Right renal pelvis (tissue), 4 donors: ENCODE measurements around the gene ALDH1L1. TPM values are rescaled to one million over a fixed set of nuclear protein-coding genes. Genes with fewer than 3 reads are reported as not detected.

Source experiments
- DNase-seq, 4 donors: peaks; one replicate each; pipeline ENCODE4 v3.0.0-alpha.2; 2013; ENCODE audit warnings: low read depth in 4 of 4, low spot score in 3 of 4, missing footprints in 1 of 4
- polyA plus RNA-seq, 4 donors: library from polyadenylated mRNA; unstranded; fragments of 120-200 nt; gene quantifications; one replicate each; pipeline ENCODE4 v1.2.1, GENCODE V29; 2013; ENCODE audit not compliant: insufficient read length in 4 of 4

Gene ALDH1L1
- polyA plus RNA-seq, 4 donors, result 31.5 to 57.0 (median 44.9) TPM

DNA sequence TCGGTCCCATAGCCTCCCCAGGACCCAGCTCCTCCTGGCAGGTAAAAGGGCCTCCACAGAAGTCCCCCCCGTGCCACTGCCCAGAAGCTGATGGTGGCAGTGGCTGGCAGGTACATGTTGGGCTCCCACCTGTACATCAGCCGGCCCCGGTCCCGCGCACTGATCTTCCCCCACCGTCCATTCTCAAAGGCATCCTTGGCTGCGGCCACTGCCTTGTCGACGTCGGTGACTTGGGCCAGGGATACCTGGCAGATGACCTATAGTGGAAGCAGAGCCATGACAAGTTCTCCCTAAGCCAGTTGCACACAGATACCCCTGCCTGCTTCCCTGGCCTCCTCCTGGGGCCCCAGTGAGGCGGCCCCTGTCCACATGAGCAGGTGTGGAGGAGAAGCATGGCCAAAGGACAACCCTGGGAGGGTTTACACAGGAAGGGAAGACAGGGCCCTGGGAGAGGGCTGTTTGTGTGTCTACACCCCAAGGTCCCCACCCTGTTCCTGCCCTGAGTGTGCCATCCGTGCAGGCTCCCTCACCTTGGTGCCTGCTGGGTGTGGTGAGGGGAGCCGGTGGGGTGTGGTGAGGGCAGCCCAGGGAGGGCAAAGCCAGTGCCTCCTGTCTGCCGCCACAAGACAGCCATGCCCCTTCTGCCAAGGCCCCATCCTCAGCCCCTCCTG, 44.8 kb downstream of the ALDH1L1 start:
- no peak for DNase-seq

DNA sequence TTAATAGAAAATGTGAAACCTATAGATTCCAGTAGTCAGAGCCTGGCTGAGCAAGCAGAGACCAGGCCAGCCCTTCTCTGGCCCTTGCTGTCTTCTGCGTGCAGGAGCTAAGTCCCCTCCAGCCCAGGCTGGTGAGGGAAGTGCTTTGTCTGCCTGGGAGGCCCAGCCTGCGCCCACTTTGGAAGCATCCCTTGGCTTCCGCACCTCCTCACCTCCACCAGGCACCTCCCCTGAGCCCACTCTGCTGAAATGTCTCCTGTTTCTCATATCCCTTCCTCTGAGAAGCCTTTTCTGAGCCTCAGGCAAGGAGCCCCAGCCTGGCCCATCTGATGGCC, 45.3 kb downstream of the ALDH1L1 start:
- no peak for DNase-seq

- DNase-seq, result peak; percentile 33 to 55 (median 43)
Measured at GRCh38 chr3:126134219-126134975, 46.0 kb downstream of the ALDH1L1 start.

GRCh38 chr3:126133606-126134005, 46.8 kb downstream of the ALDH1L1 start:
- no peak for DNase-seq

GRCh38 chr3:126132751-126133511, 47.5 kb downstream of the ALDH1L1 start:
- peak in 3 of 4 donors; percentile 8 to 36 (median 18) for DNase-seq

- no peak for DNase-seq
Measured at GRCh38 chr3:126131881-126132750, 48.3 kb downstream of the ALDH1L1 start.

DNA sequence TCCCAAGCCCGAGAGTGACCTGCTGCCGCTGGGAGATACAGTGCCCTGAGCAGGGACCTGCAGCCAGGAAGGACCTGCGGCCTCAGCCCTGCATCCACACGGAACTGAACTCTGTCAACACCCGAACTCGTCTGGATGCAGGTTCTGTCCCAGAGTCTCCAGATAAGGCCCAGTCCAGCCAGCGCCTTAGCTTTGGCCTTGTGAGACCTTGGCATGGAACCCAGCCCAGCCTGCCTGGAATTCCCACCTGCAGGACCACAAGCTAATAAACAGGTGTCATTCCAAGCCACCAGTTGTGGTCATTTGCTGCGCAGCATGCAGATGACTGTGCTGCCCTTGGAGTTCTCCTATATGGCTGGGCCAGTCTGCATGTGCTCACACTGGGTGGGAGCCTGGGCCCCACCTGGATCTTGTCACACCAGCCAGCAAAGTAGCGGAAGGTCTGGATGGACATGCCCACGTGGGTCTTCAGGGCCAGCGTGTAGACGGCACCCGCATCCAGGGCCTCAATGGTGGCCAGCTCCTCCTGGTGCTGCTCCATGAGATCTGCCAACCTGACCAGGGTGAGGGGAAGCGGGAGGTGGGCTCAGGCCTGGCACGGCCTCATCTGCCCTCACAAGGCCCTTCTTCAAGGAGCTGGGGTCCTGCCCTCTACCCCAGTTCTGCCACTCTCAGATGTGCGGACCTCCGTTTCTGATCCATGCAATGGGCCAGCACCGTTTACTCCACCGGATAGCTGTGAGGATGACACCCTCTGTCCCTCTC, 49.2 kb downstream of the ALDH1L1 start:
- no peak for DNase-seq

- no peak for DNase-seq
Measured at GRCh38 chr3:126130081-126130855, 50.1 kb downstream of the ALDH1L1 start.

- DNase-seq, result no peak
Measured at GRCh38 chr3:126129398-126129891, 50.9 kb downstream of the ALDH1L1 start.

DNA sequence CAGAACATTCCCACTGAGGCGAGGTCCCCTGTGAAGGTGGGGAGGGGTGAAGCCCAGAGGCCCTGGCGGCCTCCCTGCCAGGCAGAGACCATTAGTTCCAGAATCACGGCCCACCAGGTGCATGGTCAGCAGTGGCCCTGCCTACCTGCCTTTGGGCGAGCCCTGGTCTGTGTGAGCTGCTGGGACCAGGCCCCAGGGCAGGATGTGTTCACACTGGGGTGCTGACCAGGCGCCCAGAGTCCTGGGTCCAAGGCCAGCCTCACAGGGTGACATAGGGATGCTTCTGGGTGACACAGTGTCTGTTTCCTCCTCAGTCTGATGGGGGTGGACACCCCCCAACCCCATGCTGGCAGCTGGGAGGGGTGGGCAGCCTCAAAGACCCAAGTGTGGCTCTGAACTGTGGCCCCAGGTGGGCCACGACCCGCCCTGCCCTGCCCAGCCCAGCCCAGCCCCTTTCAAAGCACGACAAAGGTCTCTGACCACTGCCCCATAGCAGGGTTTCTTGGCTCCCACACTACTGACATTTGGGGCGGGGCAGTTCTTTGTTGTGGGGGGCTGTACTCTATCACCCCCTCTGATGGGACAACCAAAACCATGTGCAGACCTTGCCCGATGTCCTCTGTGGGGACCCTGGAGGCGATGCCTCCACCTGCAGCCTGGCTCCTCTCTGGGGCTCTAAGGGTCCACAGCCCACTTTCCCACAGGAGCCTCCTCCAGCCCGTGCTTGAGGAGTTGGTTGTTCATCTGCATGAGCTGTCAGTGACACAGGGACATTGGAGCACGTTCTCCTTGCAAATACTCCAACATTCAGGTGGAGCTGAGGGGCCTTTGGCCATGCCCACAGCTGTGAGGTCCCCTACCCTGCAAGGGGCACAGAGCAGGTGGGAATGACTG, 51.6 kb downstream of the ALDH1L1 start:
- DNase-seq, result no peak

DNA sequence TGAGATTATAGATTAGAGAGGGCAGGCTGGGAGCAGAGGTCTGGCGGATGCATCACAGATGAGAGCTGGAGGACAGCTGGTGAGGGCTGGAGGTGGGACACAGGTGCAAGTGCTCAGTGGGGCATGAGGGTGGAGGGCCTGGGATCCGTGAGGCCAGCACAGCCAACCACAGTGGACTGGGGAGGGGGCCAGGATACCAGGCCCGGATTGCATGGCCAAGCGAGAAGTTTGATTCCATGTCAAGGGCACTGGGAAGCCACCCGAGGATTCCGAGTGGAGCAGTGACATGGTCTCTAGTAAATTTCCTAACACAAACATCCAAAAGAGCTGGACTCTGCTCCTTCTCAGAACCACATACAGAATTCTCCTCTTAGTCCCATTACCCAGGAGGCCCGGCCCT, 52.5 kb downstream of the ALDH1L1 start:
- DNase-seq, result no peak

GRCh38 chr3:126127452-126127851, 52.9 kb downstream of the ALDH1L1 start:
- DNase-seq, result no peak

DNA sequence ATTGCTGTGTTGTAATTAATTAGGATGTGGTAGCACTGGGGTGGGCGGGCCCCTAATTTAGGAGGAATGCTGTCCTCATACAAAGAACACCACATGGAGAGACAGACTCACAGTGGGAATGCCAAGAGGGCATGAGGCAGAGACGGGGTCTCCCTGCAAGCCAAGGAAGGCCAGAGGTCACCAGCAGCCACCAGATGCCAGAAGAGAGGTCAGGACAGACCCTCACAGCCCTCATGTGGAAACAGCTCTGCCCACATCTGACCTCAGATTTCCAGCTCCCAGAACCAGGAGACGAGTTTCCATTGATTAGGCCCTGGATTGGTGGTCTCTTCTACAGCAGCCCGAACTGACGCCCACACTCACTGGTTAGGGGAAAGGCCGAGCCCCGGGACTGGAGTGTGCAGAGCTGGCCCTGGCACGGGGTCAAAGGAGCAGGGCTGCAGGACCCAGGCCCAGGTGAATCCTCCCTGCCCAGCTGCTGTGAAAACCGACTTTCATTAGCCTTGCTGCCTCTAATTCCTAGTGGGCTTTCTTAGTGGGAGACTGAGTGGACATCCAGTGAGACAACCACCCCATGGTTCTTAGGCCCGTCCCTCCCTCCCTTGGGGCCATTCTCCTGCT, 53.5 kb downstream of the ALDH1L1 start:
- no peak for DNase-seq

GRCh38 chr3:126126286-126126685, 54.1 kb downstream of the ALDH1L1 start:
- no peak for DNase-seq

DNA sequence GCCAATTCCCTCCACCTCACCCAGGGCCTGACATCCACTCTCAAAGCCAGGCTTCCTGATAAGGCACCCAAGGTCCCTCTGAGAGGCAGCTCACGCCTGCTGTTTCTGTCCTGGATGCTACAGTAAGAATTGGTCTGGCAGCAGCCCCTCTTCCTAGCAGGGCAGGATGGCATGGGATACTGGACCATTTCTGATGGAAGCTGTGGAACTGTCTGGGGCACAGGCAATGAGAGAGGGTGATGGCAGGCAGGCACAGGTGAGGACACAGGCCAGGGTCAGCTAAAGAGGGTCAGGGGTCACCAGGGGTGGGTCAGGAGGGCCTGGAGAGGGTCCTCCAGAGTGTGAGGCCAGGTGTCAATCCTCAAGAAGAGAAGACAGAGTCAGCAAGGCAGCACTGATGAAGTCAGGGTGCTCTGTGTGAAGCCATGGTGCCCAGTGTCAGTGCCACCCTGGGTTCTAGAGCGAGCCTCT, 54.6 kb downstream of the ALDH1L1 start:
- no peak for DNase-seq

DNA sequence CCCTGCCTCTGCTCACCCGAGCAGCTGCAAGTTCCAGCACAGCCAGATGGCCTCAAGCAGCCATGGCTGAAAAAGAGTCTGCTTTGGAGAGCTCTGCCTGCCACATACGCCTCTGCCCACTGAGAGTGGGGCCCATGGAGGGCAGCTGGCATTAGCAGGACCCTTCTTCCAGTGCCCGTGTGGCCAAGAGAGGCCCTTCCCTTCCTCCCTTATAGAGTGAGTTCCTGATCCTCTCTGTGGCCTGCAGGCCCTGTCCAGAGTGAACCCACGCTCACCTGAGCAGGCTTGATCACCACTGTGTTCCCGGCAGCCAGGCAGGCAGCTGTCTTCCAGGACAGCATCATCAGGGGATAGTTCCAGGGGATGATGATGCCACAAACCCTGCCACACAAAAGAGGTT, 55.0 kb downstream of the ALDH1L1 start:
- no peak for DNase-seq

DNA sequence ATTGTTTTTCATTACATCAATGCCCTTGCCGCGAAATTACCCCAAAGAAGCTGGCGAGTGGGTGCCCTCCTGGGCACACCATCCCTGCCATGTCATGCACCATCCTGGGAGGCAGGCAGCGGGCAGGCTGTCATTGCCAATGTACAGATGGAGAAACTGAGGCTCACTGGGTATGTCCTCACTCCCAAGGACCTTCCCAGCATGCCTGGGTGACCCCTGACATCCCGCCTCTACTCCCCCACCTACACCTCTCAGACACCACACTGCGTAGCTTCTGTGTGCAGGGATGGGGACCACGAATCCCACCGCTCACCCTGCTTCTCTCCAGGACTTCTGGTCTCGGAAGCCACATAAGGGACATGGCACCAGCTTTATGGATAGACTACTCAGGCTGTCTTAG, 55.5 kb downstream of the ALDH1L1 start:
- DNase-seq, result no peak
